GM21723 (cell line): ENCODE measurements around the gene ENOX2.

ENCODE experiments used
- ATAC-seq: cut with Tn5 transposase; IDR thresholded peaks from one replicate; pipeline ENCODE4 v1.9.1; 2021; ENCODE audit warnings: mild to moderate bottlenecking, moderate library complexity; ENCODE audit not compliant: unreplicated experiment

ENOX2 gene

DNA sequence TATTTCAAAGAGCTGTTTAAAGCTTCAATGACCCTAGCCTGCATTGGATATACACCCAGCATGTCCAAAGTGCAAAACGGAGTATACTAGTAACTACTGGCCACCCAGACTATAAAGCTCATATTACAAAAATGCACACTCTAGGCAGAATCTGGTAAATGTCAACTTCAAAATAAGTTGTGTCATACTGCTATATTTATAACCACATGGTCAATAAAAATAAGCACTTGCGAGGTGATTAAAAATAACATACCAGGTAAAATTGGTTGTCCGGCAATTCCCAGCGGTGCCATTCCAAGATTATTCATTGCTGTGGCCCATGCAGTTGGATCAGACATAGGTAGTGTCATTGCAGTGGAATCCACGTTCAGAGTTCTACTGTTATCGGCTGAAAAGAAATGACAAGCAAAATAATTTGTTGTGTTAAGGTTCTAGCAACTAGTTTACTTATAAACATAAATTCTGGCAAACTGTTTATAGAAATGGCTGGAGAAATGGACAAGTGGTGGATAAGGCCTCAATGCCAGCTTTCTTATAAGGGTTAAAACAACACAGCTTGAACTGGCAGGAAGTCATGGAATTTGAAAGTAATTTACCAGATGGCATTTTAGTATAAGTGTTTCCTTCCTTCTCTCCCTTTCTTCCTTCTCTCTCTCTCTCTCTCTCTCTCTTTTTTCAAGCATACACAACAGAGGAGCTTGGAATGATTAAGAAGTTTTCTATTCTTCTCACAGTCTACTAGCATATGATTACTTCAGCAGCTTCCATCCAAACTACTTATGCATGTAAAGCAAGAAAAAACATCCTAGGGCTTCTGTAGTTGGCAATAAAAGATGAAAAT is 199.9 kb downstream of the ENOX2 start:
- no peak for ATAC-seq

DNA sequence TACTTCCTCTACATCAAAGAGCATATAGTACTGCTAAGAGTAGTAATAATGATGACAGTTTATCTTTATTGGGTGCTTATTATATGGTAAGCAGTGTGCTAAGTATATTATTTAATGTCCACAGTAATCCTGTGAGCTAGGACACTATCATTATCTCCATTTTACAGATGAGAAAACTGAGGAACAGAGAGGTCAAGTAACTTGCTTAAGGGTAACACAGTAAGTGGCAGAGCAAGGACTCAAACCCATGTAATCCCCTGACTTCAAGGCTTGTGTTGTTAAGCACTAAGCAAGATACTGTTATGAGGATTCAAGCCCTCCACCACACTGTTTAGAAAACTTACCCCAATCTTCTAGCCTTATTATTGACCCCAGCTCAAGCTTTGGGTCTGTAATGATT is 202.4 kb downstream of the ENOX2 start:
- ATAC-seq: no peak

DNA sequence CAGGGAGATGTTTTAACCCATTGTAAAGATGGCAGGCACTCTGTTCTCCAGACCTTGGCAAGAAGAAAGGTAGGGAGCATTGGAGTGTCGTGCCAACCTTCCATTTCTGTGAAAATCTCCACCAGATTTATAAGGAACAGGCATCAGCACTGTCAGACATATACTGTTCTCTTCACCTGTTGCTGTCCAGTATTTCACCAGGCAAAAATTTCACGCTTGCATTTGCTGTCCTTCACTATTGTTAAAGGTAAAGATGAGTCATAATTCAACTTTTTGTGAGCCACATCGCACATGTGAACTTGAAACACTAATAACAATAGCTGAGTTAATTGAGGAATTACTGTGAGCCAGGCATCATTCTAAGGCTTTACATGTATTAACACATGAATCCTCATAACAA is 203.4 kb downstream of the ENOX2 start:
- ATAC-seq: no peak

DNA sequence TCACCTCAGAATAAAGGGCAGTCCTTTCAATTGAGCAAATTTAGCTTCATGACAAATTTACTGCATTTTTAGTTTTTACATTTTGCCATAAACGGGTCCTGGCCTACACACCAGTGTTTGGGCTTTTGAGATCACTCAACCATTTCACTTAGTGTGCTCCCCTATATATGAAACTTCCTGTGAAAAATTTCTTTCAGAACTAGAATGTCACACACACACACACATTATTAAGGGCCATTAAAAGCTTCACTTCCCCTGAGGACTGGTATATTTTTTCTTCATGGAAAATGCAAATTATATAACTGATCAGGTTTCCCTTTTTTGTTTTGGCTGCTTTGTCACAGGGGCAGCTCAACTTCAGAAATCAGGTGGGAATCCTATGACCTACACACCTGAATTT is 206.5 kb downstream of the ENOX2 start:
- peak; percentile 57 for ATAC-seq

GRCh38 chrX:130695931-130696330 is 207.1 kb downstream of the ENOX2 start:
- ATAC-seq: no peak

GRCh38 chrX:130694983-130695382 is 208.0 kb downstream of the ENOX2 start:
- no peak for ATAC-seq

DNA sequence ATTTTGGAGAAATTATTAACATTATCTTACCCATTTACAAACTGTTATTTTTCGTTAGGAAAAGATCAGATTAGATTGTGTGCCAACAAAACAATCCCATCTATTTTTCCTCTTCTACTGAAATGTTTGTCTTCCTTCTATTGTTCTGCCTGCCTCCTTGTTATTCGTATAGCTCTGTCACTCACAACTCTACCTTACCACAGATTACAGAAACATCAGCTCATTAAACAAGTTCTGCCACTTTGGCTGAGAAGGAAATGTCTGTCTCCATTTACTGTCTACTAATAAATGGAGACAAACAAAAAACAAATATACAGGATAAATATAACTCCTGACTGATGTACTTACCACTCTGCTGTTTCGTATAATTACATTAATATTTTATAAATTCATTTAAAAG is 211.4 kb downstream of the ENOX2 start:
- ATAC-seq: no peak

- no peak for ATAC-seq
These were observed 214.6 kb downstream of the ENOX2 start for GRCh38 chrX:130688360-130688759.

DNA sequence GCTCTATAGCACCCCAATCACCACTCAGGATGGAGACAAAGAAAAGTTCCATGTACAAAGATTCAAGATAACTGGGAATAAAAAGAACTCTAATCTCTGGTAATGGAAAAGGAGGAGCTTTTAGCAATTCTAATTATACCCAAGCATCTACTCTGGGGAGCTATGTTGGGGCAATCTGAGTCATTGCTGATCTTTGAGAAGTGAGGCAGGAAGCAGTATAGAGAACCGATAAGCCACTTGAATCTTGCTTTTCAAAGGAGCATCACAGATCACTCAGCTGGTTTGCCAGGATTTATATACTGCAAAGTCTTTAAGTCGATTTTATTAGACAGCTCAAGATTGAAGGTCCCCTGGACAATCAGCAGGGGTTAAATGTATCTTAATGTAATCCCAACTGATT is 220.0 kb downstream of the ENOX2 start:
- no peak for ATAC-seq

GRCh38 chrX:130680164-130681035 is 222.6 kb downstream of the ENOX2 start:
- ATAC-seq: no peak

- no peak for ATAC-seq
These were observed 226.1 kb downstream of the ENOX2 start for GRCh38 chrX:130676861-130677260.

DNA sequence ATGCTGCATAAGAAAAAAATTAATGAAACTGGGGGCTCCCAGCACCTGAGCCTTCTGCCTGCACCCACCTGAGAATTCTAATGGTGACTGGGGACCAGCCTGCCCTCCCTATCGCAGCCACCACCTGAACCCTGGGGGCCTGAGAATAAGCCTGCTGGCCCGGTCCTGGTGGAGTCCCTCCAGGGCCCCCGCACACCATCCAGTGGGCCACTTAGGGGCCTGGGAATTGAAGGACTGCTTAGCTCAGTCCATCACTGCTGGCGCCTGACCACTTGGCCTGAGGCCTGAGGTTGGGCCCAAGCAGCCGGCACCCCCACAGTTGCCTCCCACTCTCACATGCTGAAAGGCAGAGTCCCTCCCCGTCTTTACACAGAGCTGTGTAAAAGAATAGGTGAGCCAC is 230.8 kb downstream of the ENOX2 start:
- ATAC-seq: no peak

DNA sequence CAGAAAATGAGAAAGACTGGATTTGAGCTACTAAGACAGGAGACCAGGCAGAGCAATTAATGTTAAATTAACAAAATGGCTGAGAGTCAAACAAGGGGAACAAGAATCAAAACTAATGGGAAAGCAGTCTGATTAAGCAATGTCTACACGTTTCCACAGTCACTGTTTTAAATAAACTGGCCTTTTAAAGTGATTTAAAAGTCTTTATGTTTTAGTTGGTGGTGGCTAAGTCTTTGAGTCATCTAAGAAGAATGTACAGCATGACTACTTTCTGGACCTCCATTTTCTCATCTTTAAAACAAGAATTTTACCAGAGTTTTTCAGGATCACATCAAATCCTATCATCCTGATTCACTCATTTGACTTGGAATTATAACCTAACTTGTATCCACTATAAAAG is 233.8 kb downstream of the ENOX2 start:
- no peak for ATAC-seq

- ATAC-seq: no peak
These were observed 237.7 kb downstream of the ENOX2 start for GRCh38 chrX:130665263-130665662.

DNA sequence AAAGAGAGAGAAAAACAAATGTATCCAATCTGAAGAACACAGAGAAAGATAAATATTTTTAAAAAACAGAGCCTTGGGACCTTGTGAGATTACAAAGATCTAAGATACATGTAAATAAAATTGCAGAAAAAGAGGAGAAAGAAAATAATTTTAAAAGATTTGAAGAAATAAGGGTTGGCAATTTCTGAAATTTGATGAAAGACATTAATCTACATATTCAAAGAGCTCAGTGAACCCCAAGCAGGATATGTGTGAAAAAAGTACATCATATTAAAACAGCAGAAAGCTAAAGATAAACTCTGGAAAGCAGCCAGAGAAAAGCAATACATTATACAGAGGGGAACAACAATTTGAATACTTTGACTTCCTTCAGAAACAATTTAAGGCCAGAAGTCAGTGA is 244.7 kb downstream of the ENOX2 start:
- ATAC-seq: no peak

GRCh38 chrX:130654409-130654950 is 248.5 kb downstream of the ENOX2 start:
- ATAC-seq: no peak

GRCh38 chrX:130652824-130653578 is 250.0 kb downstream of the ENOX2 start:
- ATAC-seq: no peak

DNA sequence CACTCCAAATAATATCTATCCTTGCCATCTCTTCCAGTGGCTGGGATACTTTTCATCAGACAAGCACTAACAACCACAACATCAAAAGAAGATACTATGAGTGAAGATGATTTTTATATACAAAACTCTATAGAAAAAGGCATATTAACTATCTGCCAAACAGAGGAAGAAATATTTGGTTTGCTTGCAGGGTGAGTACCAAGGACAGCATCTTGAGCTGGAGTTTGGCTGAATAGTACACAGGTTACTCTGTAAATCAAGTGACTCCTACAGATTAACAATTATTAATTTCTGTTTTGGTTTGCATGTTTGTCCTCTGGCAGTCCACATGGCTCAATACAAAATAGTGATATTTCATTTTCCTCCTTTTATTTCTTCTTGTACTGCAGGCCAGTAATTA is 253.3 kb downstream of the ENOX2 start:
- no peak for ATAC-seq

GRCh38 chrX:130647468-130647867 is 255.5 kb downstream of the ENOX2 start:
- no peak for ATAC-seq

DNA sequence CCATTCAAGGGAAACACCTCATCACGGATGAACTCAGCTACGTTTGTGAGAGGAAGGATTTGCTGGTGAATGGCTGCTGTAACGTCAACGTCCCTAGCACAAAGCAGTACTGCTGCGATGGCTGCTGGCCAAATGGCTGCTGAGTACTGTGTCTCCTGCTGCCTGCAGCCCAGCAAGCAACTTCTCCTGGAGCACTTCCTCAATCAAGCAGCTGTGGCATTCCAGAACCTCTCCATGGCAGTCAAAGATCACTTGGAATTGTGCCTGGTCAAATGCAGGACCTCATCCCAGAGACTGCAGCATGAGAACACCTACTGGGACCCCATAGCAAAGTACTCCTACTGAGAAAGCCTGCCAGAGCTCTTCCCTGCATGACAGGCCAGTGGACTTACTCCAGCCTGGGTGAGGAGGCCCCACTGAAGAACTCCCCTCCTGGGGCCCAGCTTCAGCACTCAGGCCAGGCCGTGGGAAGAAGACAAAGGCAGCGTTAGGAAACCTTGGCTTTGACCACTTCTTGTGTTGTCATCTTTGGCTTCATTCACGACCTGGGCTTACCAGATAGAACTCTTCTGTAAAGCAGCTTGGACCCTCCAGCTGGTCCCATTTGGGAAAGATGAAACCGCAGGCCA is 256.9 kb downstream of the ENOX2 start:
- no peak for ATAC-seq

- no peak for ATAC-seq
These were observed 265.4 kb downstream of the ENOX2 start for GRCh38 chrX:130637591-130637990.
